ENCODE data around the gene MATN1.
A peak's percentile ranks its signal among the peaks of the same experiment; 100 is the strongest.

MATN1 gene

GRCh38 chr1:30696831-30697230 is 26.6 kb downstream of the MATN1 start:
- H3K4me1 ChIP-seq, result peaks cover 0 to 14% (median 9%) of the 10 kb centered on the region in 4 donors
- no peak overlapping the region for H3K4me3 ChIP-seq
- intact Hi-C loops (cut with DNase I; ENCODE audit: low total_unique reads), result loop anchor here (10.0 kb wide), 1 partner anchor 302 kb away; no protein-coding TSS in a partner anchor
- TF ChIP-seq, protein P1, sequence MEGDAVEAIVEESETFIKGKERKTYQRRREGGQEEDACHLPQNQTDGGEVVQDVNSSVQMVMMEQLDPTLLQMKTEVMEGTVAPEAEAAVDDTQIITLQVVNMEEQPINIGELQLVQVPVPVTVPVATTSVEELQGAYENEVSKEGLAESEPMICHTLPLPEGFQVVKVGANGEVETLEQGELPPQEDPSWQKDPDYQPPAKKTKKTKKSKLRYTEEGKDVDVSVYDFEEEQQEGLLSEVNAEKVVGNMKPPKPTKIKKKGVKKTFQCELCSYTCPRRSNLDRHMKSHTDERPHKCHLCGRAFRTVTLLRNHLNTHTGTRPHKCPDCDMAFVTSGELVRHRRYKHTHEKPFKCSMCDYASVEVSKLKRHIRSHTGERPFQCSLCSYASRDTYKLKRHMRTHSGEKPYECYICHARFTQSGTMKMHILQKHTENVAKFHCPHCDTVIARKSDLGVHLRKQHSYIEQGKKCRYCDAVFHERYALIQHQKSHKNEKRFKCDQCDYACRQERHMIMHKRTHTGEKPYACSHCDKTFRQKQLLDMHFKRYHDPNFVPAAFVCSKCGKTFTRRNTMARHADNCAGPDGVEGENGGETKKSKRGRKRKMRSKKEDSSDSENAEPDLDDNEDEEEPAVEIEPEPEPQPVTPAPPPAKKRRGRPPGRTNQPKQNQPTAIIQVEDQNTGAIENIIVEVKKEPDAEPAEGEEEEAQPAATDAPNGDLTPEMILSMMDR (IDR thresholded peaks at IDR 0.05), result no peak
- H3K9me3 ChIP-seq, result no peaks in the 10 kb centered on the region
- H3K27ac ChIP-seq, result no peak overlapping the region
- H3K27me3 ChIP-seq, result peaks cover 0 to 19% of the 10 kb centered on the region in 2 donors
- DNase-seq, result peak in 1 of 2 donors; percentile 50
- no peaks in the 10 kb centered on the region for H3K36me3 ChIP-seq

GRCh38 chr1:30695439-30695841 is 27.9 kb downstream of the MATN1 start:
- Histone ChIP-seq H3K4me3 (no peak overlapping the region), H3K27me3 (peaks cover 0 to 29% of the 10 kb centered on the region in 2 donors), H3K36me3 (no peaks in the 10 kb centered on the region), H3K4me1 (peaks cover 0 to 14% (median 9%) of the 10 kb centered on the region in 4 donors), H3K27ac (no peak overlapping the region), H3K9me3 (no peaks in the 10 kb centered on the region)
- TF ChIP-seq, protein P1 (IDR thresholded peaks at IDR 0.05), result no peak
- peak; percentile 86 to 88 for DNase-seq
- intact Hi-C loops (cut with DNase I; ENCODE audit: low total_unique reads), result loop anchor here (10.0 kb wide), 1 partner anchor 301 kb away; no protein-coding TSS in a partner anchor

DNA sequence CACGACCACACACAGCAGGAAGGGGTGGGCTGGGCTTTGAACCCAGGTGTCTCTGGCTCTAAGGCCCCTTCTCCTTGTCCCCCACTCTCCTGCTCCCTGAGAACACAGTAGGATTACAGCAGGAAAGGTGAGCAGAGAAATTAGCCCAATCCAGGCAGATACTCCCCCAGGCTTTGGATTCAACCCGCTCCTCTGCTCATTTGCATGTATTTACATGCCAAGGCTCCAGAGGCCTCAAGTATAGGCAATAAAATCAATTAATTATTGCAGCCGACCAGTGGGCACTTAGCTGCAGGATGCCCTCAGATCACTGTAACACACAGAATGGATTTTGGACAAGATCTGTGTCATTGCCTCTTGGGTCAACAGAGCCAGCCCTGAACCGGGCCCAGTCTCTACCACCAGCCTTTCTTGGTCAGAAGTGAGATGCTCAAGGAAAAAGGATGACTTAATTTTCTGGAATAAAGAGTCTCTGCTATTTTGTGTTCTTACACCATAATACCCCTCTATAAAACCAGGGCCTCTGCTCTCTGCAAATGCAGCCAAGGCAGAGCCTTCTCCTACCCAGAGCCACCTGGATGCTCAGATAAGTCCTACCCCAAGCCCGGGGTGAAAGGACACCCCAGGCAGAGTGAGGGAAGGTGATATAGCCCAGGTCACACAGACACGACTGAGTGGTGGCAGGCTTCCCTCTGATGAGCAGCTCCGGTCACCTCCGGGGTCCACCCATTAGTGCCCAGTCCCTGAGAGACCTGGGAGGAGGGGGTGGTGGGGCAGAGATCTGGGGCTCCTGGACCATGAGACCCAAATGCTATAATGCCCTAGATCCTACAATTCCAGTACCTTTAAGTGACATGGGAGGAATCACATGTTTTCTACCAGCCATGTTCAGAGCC is 28.9 kb downstream of the MATN1 start:
- Histone ChIP-seq H3K4me3 (no peak overlapping the region), H3K4me1 (peaks cover 0 to 14% (median 9%) of the 10 kb centered on the region in 4 donors), H3K27me3 (peaks cover 0 to 33% of the 10 kb centered on the region in 2 donors), H3K9me3 (no peaks in the 10 kb centered on the region), H3K27ac (no peak overlapping the region), H3K36me3 (no peaks in the 10 kb centered on the region)
- TF ChIP-seq, protein P1 (IDR thresholded peaks at IDR 0.05), result no peak
- peak in 1 of 2 donors; percentile 56 for DNase-seq
- intact Hi-C loops (cut with DNase I; ENCODE audit: low total_unique reads), result loop anchor here (10.0 kb wide), 1 partner anchor 300 kb away; no protein-coding TSS in a partner anchor

- TF ChIP-seq, protein P1 (IDR thresholded peaks at IDR 0.05), result no peak
- DNase-seq, result peak in 1 of 2 donors; percentile 3
- Histone ChIP-seq H3K27me3 (peaks cover 0 to 35% of the 10 kb centered on the region in 2 donors), H3K27ac (no peak overlapping the region), H3K4me3 (no peak overlapping the region), H3K9me3 (no peaks in the 10 kb centered on the region), H3K4me1 (peaks cover 0 to 14% (median 9%) of the 10 kb centered on the region in 4 donors), H3K36me3 (no peaks in the 10 kb centered on the region)
- intact Hi-C loops (cut with DNase I; ENCODE audit: low total_unique reads), result loop anchor here (10.0 kb wide), 1 partner anchor 299 kb away; no protein-coding TSS in a partner anchor
These were observed 29.6 kb downstream of the MATN1 start for GRCh38 chr1:30693822-30694221.

- peak in 1 of 2 donors; percentile 53 for DNase-seq
- TF ChIP-seq, protein P1 (IDR thresholded peaks at IDR 0.05), result no peak
- Histone ChIP-seq H3K9me3 (no peaks in the 10 kb centered on the region), H3K27ac (no peak overlapping the region), H3K4me1 (peaks cover 0 to 14% (median 9%) of the 10 kb centered on the region in 4 donors), H3K36me3 (no peaks in the 10 kb centered on the region), H3K27me3 (peaks cover 0 to 34% of the 10 kb centered on the region in 2 donors), H3K4me3 (no peak overlapping the region)
- intact Hi-C loops (cut with DNase I; ENCODE audit: low total_unique reads), result loop anchor here (10.0 kb wide), 1 partner anchor 299 kb away; no protein-coding TSS in a partner anchor
These were observed 30.0 kb downstream of the MATN1 start for GRCh38 chr1:30693366-30693765.
